GM23338 (cell line): ENCODE results near the gene NFKBIA. TPM values are rescaled to one million over a fixed set of nuclear protein-coding genes. Genes with fewer than 3 reads are reported as not detected.

ENCODE experiments used
- ATAC-seq: fragments of 200-7000 bp; cut with Tn5 transposase; 3 replicates; pipeline ENCODE4 v1.9.1; 2020
- DNase-seq: peaks from one replicate; pipeline ENCODE4 v3.0.0-alpha.2; 2015; ENCODE audit warnings: low spot score
- H2AFZ ChIP-seq: fragments of 200-600 bp; sonication (generic); 2 replicates; pipeline ENCODE4 v1.8.0; 2016; ENCODE audit warnings: antibody characterized with exemption, mild to moderate bottlenecking, moderate library complexity
- H3F3A ChIP-seq: fragments of 200-600 bp; sonication (generic); replicated peaks from 2 replicates; pipeline ENCODE4 v1.8.0; 2017; ENCODE audit warnings: antibody characterized with exemption, mixed run types, low read depth
- H3K27ac ChIP-seq: fragments of 200-600 bp; sonication (generic); 2 replicates; pipeline ENCODE4 v1.6.1; 2016; ENCODE audit warnings: low read depth
- H3K27me3 ChIP-seq: fragments of 200-600 bp; sonication (generic); 2 replicates; pipeline ENCODE4 v1.8.0; 2016; ENCODE audit warnings: mild to moderate bottlenecking, mixed run types, moderate library complexity; ENCODE audit not compliant: insufficient read depth
- H3K36me3 ChIP-seq: fragments of 200-600 bp; sonication (generic); 2 replicates; pipeline ENCODE4 v1.8.0; 2016; ENCODE audit warnings: mild to moderate bottlenecking; ENCODE audit not compliant: insufficient read depth
- H3K4me1 ChIP-seq: fragments of 200-600 bp; sonication (generic); 2 replicates; pipeline ENCODE4 v1.8.0; 2016; ENCODE audit warnings: mild to moderate bottlenecking, moderate library complexity; ENCODE audit not compliant: insufficient read depth
- H3K4me2 ChIP-seq: fragments of 200-600 bp; sonication (generic); 2 replicates; pipeline ENCODE4 v1.7.1; 2017; ENCODE audit warnings: mixed run types
- H3K4me3 ChIP-seq: fragments of 200-600 bp; sonication (generic); 2 replicates; pipeline ENCODE4 v1.6.1; 2016; ENCODE audit warnings: mixed run types
- H3K79me2 ChIP-seq: fragments of 200-600 bp; sonication (generic); replicated peaks from 2 replicates; pipeline ENCODE4 v1.8.0; 2017; ENCODE audit warnings: mild to moderate bottlenecking; ENCODE audit not compliant: insufficient read depth
- H3K9me2 ChIP-seq: fragments of 200-600 bp; sonication (generic); 2 replicates; pipeline ENCODE4 v1.8.0; 2017; ENCODE audit not compliant: insufficient read depth
- H4K20me1 ChIP-seq: fragments of 200-600 bp; sonication (generic); replicated peaks from 2 replicates; pipeline ENCODE4 v1.8.0; 2017; ENCODE audit warnings: mild to moderate bottlenecking; ENCODE audit not compliant: insufficient read depth
- H3K27ac Mint-ChIP-seq: 2 replicates; pipeline ENCODE4 v1.8.0; 2020; ENCODE audit warnings: inconsistent platforms, mild to moderate bottlenecking, moderate library complexity, mixed read lengths
- H3K27me3 Mint-ChIP-seq: 3 replicates; pipeline ENCODE4 v1.8.0; 2022; ENCODE audit warnings: low read depth, mild to moderate bottlenecking, moderate library complexity, mixed read lengths, inconsistent platforms; ENCODE audit not compliant: insufficient read depth, poor library complexity
- H3K36me3 Mint-ChIP-seq: 3 replicates; pipeline ENCODE4 v1.8.0; 2021; ENCODE audit warnings: low read depth, mild to moderate bottlenecking, inconsistent platforms, moderate library complexity, mixed read lengths
- H3K4me1 Mint-ChIP-seq: 3 replicates; pipeline ENCODE4 v1.8.0; 2020; ENCODE audit warnings: mild to moderate bottlenecking, inconsistent platforms, mixed read lengths
- H3K4me3 Mint-ChIP-seq: 3 replicates; pipeline ENCODE4 v1.8.0; 2021; ENCODE audit warnings: moderate library complexity, mild to moderate bottlenecking, inconsistent platforms, mixed read lengths
- H3K9me3 Mint-ChIP-seq: 3 replicates; pipeline ENCODE4 v1.8.0; 2020; ENCODE audit warnings: moderate library complexity, mild to moderate bottlenecking, inconsistent platforms, mixed read lengths
- EZH2phosphoT487 ChIP-seq: fragments of 200-600 bp; sonication (generic); IDR thresholded peaks from one replicate; pipeline ENCODE4 v1.8.1; 2018; ENCODE audit warnings: antibody characterized with exemption; ENCODE audit not compliant: unreplicated experiment
- POLR2AphosphoS5 ChIP-seq: IDR thresholded peaks from 2 replicates; pipeline ENCODE4 v1.6.1; 2016; ENCODE audit warnings: antibody characterized with exemption, low read depth
- STAT1 ChIP-seq: IDR thresholded peaks from one replicate; pipeline ENCODE4 v1.6.1; 2016; ENCODE audit warnings: antibody characterized with exemption; ENCODE audit not compliant: unreplicated experiment
- ZNF114 ChIP-seq: fragments of 250-450 bp; sonication (Bioruptor Pico); IDR thresholded peaks from 2 replicates; pipeline ENCODE4 v1.5.0; 2020; ENCODE audit warnings: mild to moderate bottlenecking, moderate library complexity
- polyA plus RNA-seq: library from polyadenylated mRNA; unstranded; fragments of >200 nt; fragmentation: Nextera tagmentation; extraction: Ambion mirVana; gene quantifications from 2 replicates; pipeline ENCODE4 v1.2.1, GENCODE V29; 2016
- total RNA-seq: library from RNA; depleted of rRNA; stranded (reverse); fragments of >200 nt; shearing (Covaris generic); gene quantifications from 2 replicates; pipeline ENCODE4 v1.2.3, GENCODE V29; 2014
- TF ChIP-seq, protein P1 (sequence below): IDR thresholded peaks from 2 replicates; pipeline ENCODE4 v1.6.1; 2016; ENCODE audit warnings: antibody characterized with exemption
- TF ChIP-seq, protein P2 (sequence below), 2 experiments: fragments of 200-600 bp in 1 of 2; sonication (generic) in 1 of 2; conservative IDR thresholded peaks; 2 replicates each; pipeline versions ENCODE4 v1.5.1 to v1.6.1; 2016 to 2017; ENCODE audit warnings: antibody characterized with exemption in 2 of 2, low read depth in 2 of 2, mild to moderate bottlenecking in 2 of 2, moderate library complexity in 1 of 2
- TF ChIP-seq, protein P3 (sequence below): fragments of 250-450 bp; sonication (Bioruptor Pico); IDR thresholded peaks from 2 replicates; pipeline ENCODE4 v1.5.0; 2020; ENCODE audit warnings: mild to moderate bottlenecking, moderate library complexity

NFKBIA gene
- total and polyA plus RNA-seq, 2 experiments from 2014 or later: 33.4 to 41.3 TPM

DNA sequence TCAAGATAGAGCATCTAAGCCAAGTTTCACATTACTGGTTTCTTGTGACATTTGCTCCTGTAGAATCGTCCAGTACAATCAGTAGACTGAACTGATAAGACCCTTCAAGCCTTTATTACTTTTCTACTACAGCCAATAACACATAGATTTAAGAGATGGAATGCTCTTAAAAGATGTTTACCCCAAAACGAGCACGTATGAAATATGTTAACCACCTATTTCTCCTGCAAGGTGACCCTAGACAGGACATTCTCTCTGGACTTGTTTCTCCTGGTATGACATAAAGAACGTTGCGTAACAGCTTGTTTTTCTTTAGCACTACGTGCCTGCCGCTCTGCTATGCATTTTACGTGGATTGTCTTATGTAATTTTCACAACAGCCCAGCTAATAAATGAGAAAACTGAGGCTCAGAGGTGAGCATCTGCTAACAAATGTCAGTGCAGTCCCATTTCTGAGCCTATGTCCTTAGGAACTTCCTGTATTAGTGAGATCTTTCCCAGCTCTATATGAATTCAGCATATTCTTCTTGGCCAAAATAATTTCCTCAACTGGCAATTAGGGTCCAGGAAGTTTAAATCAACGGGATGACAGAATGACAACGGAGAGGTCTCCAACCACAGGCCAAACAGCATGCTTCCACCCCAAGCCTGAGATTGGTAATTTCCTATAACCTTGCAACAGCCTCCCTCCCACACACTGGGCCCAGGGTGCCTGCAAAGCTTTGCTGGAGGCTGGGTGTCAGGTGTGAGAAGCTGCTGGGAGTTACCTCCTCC lies 3.7 kb downstream of the NFKBIA start (continued):
- TF ChIP-seq, protein P1, sequence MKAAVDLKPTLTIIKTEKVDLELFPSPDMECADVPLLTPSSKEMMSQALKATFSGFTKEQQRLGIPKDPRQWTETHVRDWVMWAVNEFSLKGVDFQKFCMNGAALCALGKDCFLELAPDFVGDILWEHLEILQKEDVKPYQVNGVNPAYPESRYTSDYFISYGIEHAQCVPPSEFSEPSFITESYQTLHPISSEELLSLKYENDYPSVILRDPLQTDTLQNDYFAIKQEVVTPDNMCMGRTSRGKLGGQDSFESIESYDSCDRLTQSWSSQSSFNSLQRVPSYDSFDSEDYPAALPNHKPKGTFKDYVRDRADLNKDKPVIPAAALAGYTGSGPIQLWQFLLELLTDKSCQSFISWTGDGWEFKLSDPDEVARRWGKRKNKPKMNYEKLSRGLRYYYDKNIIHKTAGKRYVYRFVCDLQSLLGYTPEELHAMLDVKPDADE: no peak
- TF ChIP-seq STAT1: no peak
- no peak for TF ChIP-seq ZNF114 (CRISPR knock-in tag)

DNA sequence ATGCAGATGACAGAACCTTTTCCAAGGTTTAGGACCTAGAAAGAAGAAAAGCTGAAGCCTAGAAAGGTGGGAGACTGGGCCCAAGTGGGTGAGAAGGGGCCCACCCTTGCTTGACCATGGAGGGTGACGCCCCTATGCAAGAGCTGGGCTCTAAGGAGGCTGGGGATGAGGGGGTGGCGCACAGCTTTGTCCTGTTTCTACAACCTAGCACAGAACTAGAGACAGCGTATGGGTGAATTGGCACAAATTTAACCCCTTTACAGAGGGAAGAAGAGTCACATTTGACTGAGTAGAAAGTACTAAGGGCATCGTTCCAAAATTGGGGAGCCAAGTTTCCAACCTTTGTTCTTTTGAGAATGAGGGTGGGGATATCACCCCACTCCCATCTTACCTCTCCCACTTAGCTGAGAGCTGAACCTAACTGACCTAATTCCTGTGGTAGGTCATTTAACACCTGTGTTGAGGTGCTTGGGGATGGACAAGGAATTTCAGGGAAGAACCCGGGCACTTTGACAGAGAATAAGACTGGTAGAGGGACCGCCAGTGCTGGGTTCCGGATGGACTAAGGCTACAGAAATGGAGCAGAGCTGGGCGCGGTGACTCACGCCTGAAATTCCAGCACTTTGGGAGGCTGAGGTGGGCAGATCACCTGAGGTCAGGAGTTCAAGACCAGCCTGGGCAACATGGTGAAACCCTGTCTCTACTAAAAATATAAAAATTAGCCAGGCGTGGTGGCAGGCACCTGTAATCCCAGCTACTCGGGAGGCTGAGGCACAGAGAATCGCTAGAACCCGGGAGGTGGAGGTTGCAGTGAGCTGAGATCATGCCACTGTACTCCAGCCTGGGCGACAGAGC lies 5.2 kb downstream of the NFKBIA start:
- Mint-ChIP-seq H3K4me3 (no peak overlapping the region), H3K36me3 (peaks cover 48% of the 10 kb centered on the region), H3K4me1 (peaks cover 44% of the 10 kb centered on the region), H3K9me3 (no peaks in the 10 kb centered on the region), H3K27ac (no peak overlapping the region), H3K27me3 (peaks cover 18% of the 10 kb centered on the region)
- DNase-seq (no peak), ATAC-seq (no peak)
- Histone ChIP-seq H3K27me3 (no peaks in the 10 kb centered on the region), H2AFZ (no peak overlapping the region), H4K20me1 (no peaks in the 10 kb centered on the region), H3F3A (0 out of 2 replicates have a peak, but pooled peaks cover 16% of the 10 kb centered on the region), H3K4me2 (no peak overlapping the region), H3K79me2 (peaks cover 12% of the 10 kb centered on the region), H3K4me3 (no peak overlapping the region), H3K9me2 (no peaks in the 10 kb centered on the region), H3K36me3 (peaks cover 32% of the 10 kb centered on the region; the same call in 1 of the 2 replicates), H3K27ac (no peak overlapping the region), H3K4me1 (peaks cover 25% of the 10 kb centered on the region)
- TF ChIP-seq, protein P2, sequence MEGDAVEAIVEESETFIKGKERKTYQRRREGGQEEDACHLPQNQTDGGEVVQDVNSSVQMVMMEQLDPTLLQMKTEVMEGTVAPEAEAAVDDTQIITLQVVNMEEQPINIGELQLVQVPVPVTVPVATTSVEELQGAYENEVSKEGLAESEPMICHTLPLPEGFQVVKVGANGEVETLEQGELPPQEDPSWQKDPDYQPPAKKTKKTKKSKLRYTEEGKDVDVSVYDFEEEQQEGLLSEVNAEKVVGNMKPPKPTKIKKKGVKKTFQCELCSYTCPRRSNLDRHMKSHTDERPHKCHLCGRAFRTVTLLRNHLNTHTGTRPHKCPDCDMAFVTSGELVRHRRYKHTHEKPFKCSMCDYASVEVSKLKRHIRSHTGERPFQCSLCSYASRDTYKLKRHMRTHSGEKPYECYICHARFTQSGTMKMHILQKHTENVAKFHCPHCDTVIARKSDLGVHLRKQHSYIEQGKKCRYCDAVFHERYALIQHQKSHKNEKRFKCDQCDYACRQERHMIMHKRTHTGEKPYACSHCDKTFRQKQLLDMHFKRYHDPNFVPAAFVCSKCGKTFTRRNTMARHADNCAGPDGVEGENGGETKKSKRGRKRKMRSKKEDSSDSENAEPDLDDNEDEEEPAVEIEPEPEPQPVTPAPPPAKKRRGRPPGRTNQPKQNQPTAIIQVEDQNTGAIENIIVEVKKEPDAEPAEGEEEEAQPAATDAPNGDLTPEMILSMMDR (conservative IDR thresholded peaks at IDR 0.05; ENCODE audit: low read depth in 2 of 2): no peak

DNA sequence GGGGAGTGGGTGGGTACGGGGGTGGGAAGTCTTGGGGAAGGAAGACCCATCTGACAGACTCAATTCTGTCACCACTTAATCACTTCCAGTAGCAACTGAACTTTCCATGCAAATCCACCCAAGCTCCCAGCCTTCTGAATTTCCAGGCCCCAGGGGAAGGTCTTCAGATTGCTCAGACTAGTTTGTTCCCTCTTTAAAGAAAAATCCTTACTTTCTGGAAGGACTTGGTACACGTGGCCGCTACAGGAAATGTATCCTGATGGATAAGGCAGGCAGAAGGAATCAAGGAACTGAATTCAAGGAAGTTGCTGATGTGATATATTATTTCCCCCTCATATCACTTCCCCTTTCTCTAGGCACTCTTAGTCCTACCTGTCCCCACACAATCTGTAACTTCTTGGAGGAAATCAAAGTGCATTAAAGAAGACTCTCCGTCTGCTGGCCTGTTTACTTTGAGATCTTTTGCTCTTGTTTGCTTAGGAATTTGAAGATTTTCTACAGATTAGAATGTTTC lies 6.4 kb downstream of the NFKBIA start:
- ATAC-seq (no peak), DNase-seq (no peak)
- peaks cover 20% of the 10 kb centered on the region for H3K4me1 ChIP-seq
- H3K9me2 ChIP-seq: no peaks in the 10 kb centered on the region
- H4K20me1 ChIP-seq: no peaks in the 10 kb centered on the region
- peaks cover 39% of the 10 kb centered on the region for H3K4me1 Mint-ChIP-seq
- no peak overlapping the region for H3K4me3 ChIP-seq
- peak overlapping the region; percentile 36 for H3K4me3 Mint-ChIP-seq
- H3K36me3 Mint-ChIP-seq: peaks cover 42% of the 10 kb centered on the region
- peaks cover 22% of the 10 kb centered on the region for H3K27me3 Mint-ChIP-seq
- peaks cover 7% of the 10 kb centered on the region for H3K79me2 ChIP-seq
- H3K27ac ChIP-seq: peak overlapping the region; percentile 59; the same call in 1 of the 2 replicates
- H3K27ac Mint-ChIP-seq: peak overlapping the region; percentile 88
- H3K9me3 Mint-ChIP-seq: no peaks in the 10 kb centered on the region
- H3F3A ChIP-seq: 0 out of 2 replicates have a peak, but pooled peaks cover 14% of the 10 kb centered on the region
- no peak overlapping the region for H2AFZ ChIP-seq
- peak overlapping the region; percentile 54; the same call in 1 of the 2 replicates for H3K4me2 ChIP-seq
- no peaks in the 10 kb centered on the region for H3K27me3 ChIP-seq
- H3K36me3 ChIP-seq: peaks cover 32% of the 10 kb centered on the region; the same call in 1 of the 2 replicates
- TF ChIP-seq, protein P3, sequence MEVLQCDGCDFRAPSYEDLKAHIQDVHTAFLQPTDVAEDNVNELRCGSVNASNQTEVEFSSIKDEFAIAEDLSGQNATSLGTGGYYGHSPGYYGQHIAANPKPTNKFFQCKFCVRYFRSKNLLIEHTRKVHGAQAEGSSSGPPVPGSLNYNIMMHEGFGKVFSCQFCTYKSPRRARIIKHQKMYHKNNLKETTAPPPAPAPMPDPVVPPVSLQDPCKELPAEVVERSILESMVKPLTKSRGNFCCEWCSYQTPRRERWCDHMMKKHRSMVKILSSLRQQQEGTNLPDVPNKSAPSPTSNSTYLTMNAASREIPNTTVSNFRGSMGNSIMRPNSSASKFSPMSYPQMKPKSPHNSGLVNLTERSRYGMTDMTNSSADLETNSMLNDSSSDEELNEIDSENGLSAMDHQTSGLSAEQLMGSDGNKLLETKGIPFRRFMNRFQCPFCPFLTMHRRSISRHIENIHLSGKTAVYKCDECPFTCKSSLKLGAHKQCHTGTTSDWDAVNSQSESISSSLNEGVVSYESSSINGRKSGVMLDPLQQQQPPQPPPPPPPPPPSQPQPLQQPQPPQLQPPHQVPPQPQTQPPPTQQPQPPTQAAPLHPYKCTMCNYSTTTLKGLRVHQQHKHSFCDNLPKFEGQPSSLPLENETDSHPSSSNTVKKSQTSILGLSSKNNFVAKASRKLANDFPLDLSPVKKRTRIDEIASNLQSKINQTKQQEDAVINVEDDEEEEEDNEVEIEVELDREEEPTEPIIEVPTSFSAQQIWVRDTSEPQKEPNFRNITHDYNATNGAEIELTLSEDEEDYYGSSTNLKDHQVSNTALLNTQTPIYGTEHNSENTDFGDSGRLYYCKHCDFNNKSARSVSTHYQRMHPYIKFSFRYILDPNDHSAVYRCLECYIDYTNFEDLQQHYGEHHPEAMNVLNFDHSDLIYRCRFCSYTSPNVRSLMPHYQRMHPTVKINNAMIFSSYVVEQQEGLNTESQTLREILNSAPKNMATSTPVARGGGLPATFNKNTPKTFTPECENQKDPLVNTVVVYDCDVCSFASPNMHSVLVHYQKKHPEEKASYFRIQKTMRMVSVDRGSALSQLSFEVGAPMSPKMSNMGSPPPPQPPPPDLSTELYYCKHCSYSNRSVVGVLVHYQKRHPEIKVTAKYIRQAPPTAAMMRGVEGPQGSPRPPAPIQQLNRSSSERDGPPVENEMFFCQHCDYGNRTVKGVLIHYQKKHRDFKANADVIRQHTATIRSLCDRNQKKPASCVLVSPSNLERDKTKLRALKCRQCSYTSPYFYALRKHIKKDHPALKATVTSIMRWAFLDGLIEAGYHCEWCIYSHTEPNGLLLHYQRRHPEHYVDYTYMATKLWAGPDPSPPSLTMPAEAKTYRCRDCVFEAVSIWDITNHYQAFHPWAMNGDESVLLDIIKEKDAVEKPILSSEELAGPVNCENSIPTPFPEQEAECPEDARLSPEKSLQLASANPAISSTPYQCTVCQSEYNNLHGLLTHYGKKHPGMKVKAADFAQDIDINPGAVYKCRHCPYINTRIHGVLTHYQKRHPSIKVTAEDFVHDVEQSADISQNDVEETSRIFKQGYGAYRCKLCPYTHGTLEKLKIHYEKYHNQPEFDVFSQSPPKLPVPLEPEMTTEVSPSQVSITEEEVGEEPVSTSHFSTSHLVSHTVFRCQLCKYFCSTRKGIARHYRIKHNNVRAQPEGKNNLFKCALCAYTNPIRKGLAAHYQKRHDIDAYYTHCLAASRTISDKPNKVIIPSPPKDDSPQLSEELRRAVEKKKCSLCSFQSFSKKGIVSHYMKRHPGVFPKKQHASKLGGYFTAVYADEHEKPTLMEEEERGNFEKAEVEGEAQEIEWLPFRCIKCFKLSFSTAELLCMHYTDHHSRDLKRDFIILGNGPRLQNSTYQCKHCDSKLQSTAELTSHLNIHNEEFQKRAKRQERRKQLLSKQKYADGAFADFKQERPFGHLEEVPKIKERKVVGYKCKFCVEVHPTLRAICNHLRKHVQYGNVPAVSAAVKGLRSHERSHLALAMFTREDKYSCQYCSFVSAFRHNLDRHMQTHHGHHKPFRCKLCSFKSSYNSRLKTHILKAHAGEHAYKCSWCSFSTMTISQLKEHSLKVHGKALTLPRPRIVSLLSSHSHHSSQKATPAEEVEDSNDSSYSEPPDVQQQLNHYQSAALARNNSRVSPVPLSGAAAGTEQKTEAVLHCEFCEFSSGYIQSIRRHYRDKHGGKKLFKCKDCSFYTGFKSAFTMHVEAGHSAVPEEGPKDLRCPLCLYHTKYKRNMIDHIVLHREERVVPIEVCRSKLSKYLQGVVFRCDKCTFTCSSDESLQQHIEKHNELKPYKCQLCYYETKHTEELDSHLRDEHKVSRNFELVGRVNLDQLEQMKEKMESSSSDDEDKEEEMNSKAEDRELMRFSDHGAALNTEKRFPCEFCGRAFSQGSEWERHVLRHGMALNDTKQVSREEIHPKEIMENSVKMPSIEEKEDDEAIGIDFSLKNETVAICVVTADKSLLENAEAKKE: no peak
- no peak for TF ChIP-seq STAT1
- TF ChIP-seq EZH2phosphoT487: no peak
- no peak for TF ChIP-seq ZNF114 (CRISPR knock-in tag)
- TF ChIP-seq POLR2AphosphoS5: no peak
